GM12878 (cell line): ENCODE results near the gene CFAP410. TPM values are rescaled to one million over a fixed set of nuclear protein-coding genes. Genes with fewer than 3 reads are reported as not detected.

ENCODE experiments used
- ATAC-seq: fragments of 200-7000 bp; cut with Tn5 transposase; 3 replicates; pipeline ENCODE4 v1.9.1; 2020; ENCODE audit warnings: mild to moderate bottlenecking, moderate library complexity
- BruUV-seq: library from RNA; stranded (reverse); fragments of 400-500 nt; replicated peaks from 2 replicates; lab custom pipeline; 2021; lab: Mats Ljungman, UMichigan
- CTCF ChIA-PET: fragments of 300-600 bp; sonication (Branson Sonifier 250); formaldehyde crosslinking; extraction: SDS; loops from one replicate; lab custom pipeline; 2021; ENCODE audit warnings: inconsistent platforms; lab: Yijun Ruan, JAX
- POLR2A ChIA-PET: fragments of 350-600 bp; formaldehyde crosslinking; extraction: SDS; loops from one replicate; lab custom pipeline; 2021; ENCODE audit warnings: inconsistent platforms; lab: Charles Lee
- RAD21 ChIA-PET: fragments of 300-600 bp; sonication (Branson Sonifier 250); formaldehyde crosslinking; loops from one replicate; lab custom pipeline; 2023; ENCODE audit warnings: antibody characterized with exemption; ENCODE audit not compliant: unreplicated experiment; lab: Charles Lee
- SMC1A ChIA-PET: fragments of 300-600 bp; sonication (Branson Sonifier 250); formaldehyde crosslinking; loops from one replicate; lab custom pipeline; 2023; ENCODE audit not compliant: unreplicated experiment, uncharacterized antibody; lab: Charles Lee
- DNase-seq: peaks from one replicate; pipeline ENCODE4 v3.0.0-alpha.2; 2011; ENCODE audit warnings: low read depth, low spot score
- FAIRE-seq: peaks from 3 replicates; lab custom pipeline; 2011; peaks lifted over from hg19 to GRCh38; lab: Jason Lieb, UNC
- H2AFZ ChIP-seq: 2 replicates; pipeline ENCODE4 v1.6.0; 2011; ENCODE audit warnings: low read depth, low read length, control low read depth; ENCODE audit not compliant: control insufficient read depth
- H3K27ac ChIP-seq: 2 replicates; pipeline ENCODE4 v1.5.1; 2011; ENCODE audit warnings: control low read depth; ENCODE audit not compliant: control insufficient read depth, insufficient read depth
- H3K27me3 ChIP-seq, 2 experiments: replicated peaks in 1 of 2; 2 replicates each; pipeline versions ENCODE4 v1.6.0 to v1.6.1; 2011; ENCODE audit warnings: low read length in 1 of 2; ENCODE audit not compliant: control insufficient read depth in 2 of 2, insufficient read depth in 2 of 2
- H3K36me3 ChIP-seq, 2 experiments: 2 replicates each; pipeline ENCODE4 v1.5.1; 2011; ENCODE audit warnings: low read length in 1 of 2; ENCODE audit not compliant: control insufficient read depth in 2 of 2, insufficient read depth in 2 of 2
- H3K4me1 ChIP-seq: 2 replicates; pipeline ENCODE4 v1.6.1; 2011; ENCODE audit warnings: mild to moderate bottlenecking, low read length, moderate library complexity, mixed read lengths; ENCODE audit not compliant: control insufficient read depth, insufficient read depth
- H3K4me2 ChIP-seq: 2 replicates; pipeline ENCODE4 v1.6.0; 2011; ENCODE audit warnings: control low read depth; ENCODE audit not compliant: control insufficient read depth, insufficient read depth
- H3K4me3 ChIP-seq: fragments of 200-600 bp; sonication (generic); 2 replicates; pipeline ENCODE4 v1.5.1; 2016
- H3K79me2 ChIP-seq: 2 replicates; pipeline ENCODE4 v1.6.0; 2011; ENCODE audit warnings: low read length; ENCODE audit not compliant: control insufficient read depth, insufficient read depth
- H3K9ac ChIP-seq: 2 replicates; pipeline ENCODE4 v1.8.0; 2011; ENCODE audit warnings: low read length, control low read depth, mixed read lengths; ENCODE audit not compliant: control insufficient read depth, insufficient read depth
- H3K9me3 ChIP-seq: replicated peaks from 3 replicates; pipeline ENCODE4 v1.5.1; 2011; ENCODE audit warnings: mild to moderate bottlenecking, low read length; ENCODE audit not compliant: control insufficient read depth, insufficient read depth
- H4K20me1 ChIP-seq: 2 replicates; pipeline ENCODE4 v1.6.0; 2011; ENCODE audit not compliant: control insufficient read depth, insufficient read depth
- CBFB ChIP-seq: IDR thresholded peaks from 2 replicates; pipeline ENCODE4 v1.6.1; 2016; ENCODE audit warnings: antibody characterized with exemption, low read depth
- EGR1 ChIP-seq, 2 experiments: IDR thresholded peaks; 1 replicate in 1 of 2; 2 replicates in 1 of 2; pipeline ENCODE4 v1.6.1; 2011 to 2012; ENCODE audit warnings: low read depth in 2 of 2, low read length in 2 of 2, borderline replicate concordance in 1 of 2, mild to moderate bottlenecking in 1 of 2, moderate library complexity in 1 of 2
- GABPA ChIP-seq: IDR thresholded peaks from 2 replicates; pipeline ENCODE4 v1.6.1; 2014; ENCODE audit warnings: antibody characterized with exemption, low read depth, mild to moderate bottlenecking, inconsistent platforms
- JUNB ChIP-seq: IDR thresholded peaks from 2 replicates; pipeline ENCODE4 v1.6.1; 2016; ENCODE audit warnings: antibody characterized with exemption, mild to moderate bottlenecking
- POLR2A ChIP-seq: IDR thresholded peaks from 2 replicates; pipeline ENCODE4 v1.6.1; 2011; ENCODE audit warnings: low read depth, mild to moderate bottlenecking, low read length
- SIN3A ChIP-seq: IDR thresholded peaks from 2 replicates; pipeline ENCODE4 v1.6.1; 2012; ENCODE audit warnings: low read depth, low read length, improper control_type of control experiment
- TCF3 ChIP-seq: IDR thresholded peaks from 2 replicates; pipeline ENCODE4 v1.6.1; 2012; ENCODE audit warnings: low read depth, mild to moderate bottlenecking, low read length, borderline replicate concordance; ENCODE audit not compliant: insufficient read depth
- YBX1 ChIP-seq: fragments of 450-650 bp; IDR thresholded peaks from 2 replicates; pipeline ENCODE4 v1.6.1; 2016; ENCODE audit warnings: antibody characterized with exemption
- WGBS: methylation state at CpG from one replicate; pipeline ENCODE4 v1.1.6; 2016; ENCODE audit warnings: low lambda C conversion rate; ENCODE audit not compliant: insufficient replicate concordance, insufficient coverage; ENCODE audit errors: missing lambda C conversion rate; 5-methylcytosine and 5-hydroxymethylcytosine counted together
- in situ Hi-C: fragments of 300-500 bp; cut with MboI; formaldehyde crosslinking; loops from 9 replicates; pipeline ENCODE4 v1.14.3; 2018; ENCODE audit warnings: mixed read lengths
- intact Hi-C: fragments of 100-400 bp; cut with micrococcal nuclease; formaldehyde crosslinking; loops from one replicate; pipeline ENCODE4 v1.14.2; 2022; ENCODE audit not compliant: unreplicated experiment
- polyA plus RNA-seq, 11 experiments: library from polyadenylated mRNA; depleted of rRNA in 4 of 11; unstranded in 6 of 11; stranded (reverse) in 5 of 11; fragments of >200 nt; fragmentation: Nextera tagmentation in 4 of 11; fragmentation: Illumina TruSeq in 1 of 11; extraction: Ambion mirVana in 4 of 11; extraction: Trizol in 1 of 11; gene quantifications; 1 replicate in 1 of 11; 2 replicates in 10 of 11; pipeline versions ENCODE4 v1.2.1 to v1.2.3, GENCODE V29; 2011 to 2016; ENCODE audit warnings: inconsistent platforms in 2 of 11, missing spikeins in 2 of 11, low read depth in 1 of 11
- total RNA-seq, 4 experiments: library from RNA; depleted of rRNA in 3 of 4; stranded (reverse); fragments of >200 nt in 3 of 4; fragmentation: Illumina TruSeq in 1 of 4; extraction: Trizol in 1 of 4; gene quantifications; 2 replicates each; pipeline versions ENCODE4 v1.2.1 to v1.2.3, GENCODE V29; 2013 to 2021
- TF ChIP-seq, protein P1 (sequence below): IDR thresholded peaks from 2 replicates; pipeline ENCODE4 v1.6.1; 2011; ENCODE audit warnings: low read depth, low read length, improper control_type of control experiment, borderline replicate concordance

Gene CFAP410
- total and polyA plus RNA-seq, 10 of the 15 experiments (the other 5 are each of a cell fraction or from before 2014, with no cell fraction given) = 0.14 to 24.8 (median 11.3) TPM

- Histone ChIP-seq H4K20me1 (no peaks in the 10 kb centered on the region), H2AFZ (no peak overlapping the region), H3K4me3 (no peak overlapping the region), H3K79me2 (no peaks in the 10 kb centered on the region), H3K9ac (no peak overlapping the region), H3K27me3 (no peaks in the 10 kb centered on the region), H3K4me2 (no peak overlapping the region), H3K27ac (no peak overlapping the region), H3K4me1 (no peaks in the 10 kb centered on the region), H3K36me3 (peaks cover 18 to 51% of the 10 kb centered on the region in 2 experiments; a peak in 3 of 4 replicates), H3K9me3 (no peaks in the 10 kb centered on the region)
- ChIA-PET POLR2A (no interaction called here), SMC1A (interaction anchor here (0.5 to 1.0 kb wide), 2 partner anchors 13 to 40 kb away, joined by 3 to 6 read pairs; no protein-coding TSS in a partner anchor), RAD21 (no interaction called here), CTCF (no interaction called here)
- no peak for ATAC-seq
- no peak for DNase-seq
- BruUV-seq = no TSS peak
- in situ Hi-C loops = no loop called here
- TF ChIP-seq, protein P1, sequence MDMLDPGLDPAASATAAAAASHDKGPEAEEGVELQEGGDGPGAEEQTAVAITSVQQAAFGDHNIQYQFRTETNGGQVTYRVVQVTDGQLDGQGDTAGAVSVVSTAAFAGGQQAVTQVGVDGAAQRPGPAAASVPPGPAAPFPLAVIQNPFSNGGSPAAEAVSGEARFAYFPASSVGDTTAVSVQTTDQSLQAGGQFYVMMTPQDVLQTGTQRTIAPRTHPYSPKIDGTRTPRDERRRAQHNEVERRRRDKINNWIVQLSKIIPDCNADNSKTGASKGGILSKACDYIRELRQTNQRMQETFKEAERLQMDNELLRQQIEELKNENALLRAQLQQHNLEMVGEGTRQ = no peak
- peak; percentile 29; the same call in 1 of the 2 replicates for TF ChIP-seq TCF3
- no peak for TF ChIP-seq JUNB
- no peak for TF ChIP-seq CBFB
- TF ChIP-seq POLR2A = peak; percentile 58; the same call in 1 of the 2 replicates
- no peak for TF ChIP-seq EGR1 (IDR thresholded peaks at IDR 0.05; ENCODE audit: borderline replicate concordance in 1 of 2, low read depth in 2 of 2, low read length in 2 of 2)
- TF ChIP-seq GABPA = no peak
- no peak for TF ChIP-seq YBX1
- TF ChIP-seq SIN3A = no peak
- 99% methylated on average over 27 of the region's 27 CpGs for WGBS
- FAIRE-seq = no peak
- intact Hi-C loops = no loop called here
These were observed 22.8 kb downstream of the CFAP410 start for GRCh38 chr21:44316277-44316900.
